Smooth muscle cell (in vitro differentiated cells): ENCODE results near the gene CDKL5. TPM values are rescaled to one million over a fixed set of nuclear protein-coding genes. Genes with fewer than 3 reads are reported as not detected.

Experiments
- DNase-seq: peaks from one replicate; lab custom pipeline; 2025; ENCODE audit not compliant: unreplicated experiment; lab: John Stamatoyannopoulos, UW
- H2AFZ ChIP-seq: fragments of 200-600 bp; sonication (generic); 2 replicates; pipeline ENCODE4 v1.6.0; 2016; ENCODE audit warnings: antibody characterized with exemption, low read depth, mild to moderate bottlenecking
- H3F3A ChIP-seq: fragments of 200-600 bp; sonication (generic); 2 replicates; pipeline ENCODE4 v1.6.0; 2017; ENCODE audit warnings: antibody characterized with exemption, low read depth
- H3K27ac ChIP-seq: fragments of 200-600 bp; sonication (generic); 2 replicates; pipeline ENCODE4 v1.5.1; 2016; ENCODE audit warnings: low read depth, mild to moderate bottlenecking
- H3K27me3 ChIP-seq: fragments of 200-600 bp; sonication (generic); 2 replicates; pipeline ENCODE4 v1.6.1; 2016; ENCODE audit warnings: low read depth, mild to moderate bottlenecking
- H3K36me3 ChIP-seq: fragments of 200-600 bp; sonication (generic); 2 replicates; pipeline ENCODE4 v1.5.1; 2016; ENCODE audit warnings: low read depth
- H3K4me1 ChIP-seq: fragments of 200-600 bp; sonication (generic); 2 replicates; pipeline ENCODE4 v1.5.1; 2016; ENCODE audit warnings: low read depth
- H3K4me2 ChIP-seq: fragments of 200-600 bp; sonication (generic); 2 replicates; pipeline ENCODE4 v1.6.0; 2016; ENCODE audit warnings: mild to moderate bottlenecking
- H3K4me3 ChIP-seq: fragments of 200-600 bp; sonication (generic); 2 replicates; pipeline ENCODE4 v1.5.1; 2016; ENCODE audit warnings: mild to moderate bottlenecking
- H3K79me2 ChIP-seq: fragments of 200-600 bp; sonication (generic); 2 replicates; pipeline ENCODE4 v1.6.0; 2016; ENCODE audit warnings: low read depth, mild to moderate bottlenecking
- H3K9ac ChIP-seq: fragments of 200-600 bp; sonication (generic); 2 replicates; pipeline ENCODE4 v1.6.0; 2016; ENCODE audit warnings: low read depth
- H3K9me3 ChIP-seq: fragments of 200-600 bp; sonication (generic); replicated peaks from 2 replicates; pipeline ENCODE4 v1.5.1; 2016; ENCODE audit warnings: low read depth
- H4K20me1 ChIP-seq: fragments of 200-600 bp; sonication (generic); 2 replicates; pipeline ENCODE4 v1.6.0; 2016; ENCODE audit warnings: low read depth
- CTCF ChIP-seq: fragments of 200-600 bp; sonication (generic); IDR thresholded peaks from 2 replicates; pipeline ENCODE4 v1.5.1; 2017; ENCODE audit warnings: borderline replicate concordance, mild to moderate bottlenecking, antibody characterized with exemption; ENCODE audit not compliant: insufficient read depth, poor library complexity, severe bottlenecking
- WGBS: methylation state at CpG from one replicate; pipeline ENCODE4 v1.1.7; 2016; ENCODE audit warnings: low lambda C conversion rate; 5-methylcytosine and 5-hydroxymethylcytosine counted together
- polyA plus RNA-seq: library from polyadenylated mRNA; unstranded; fragments of >200 nt; fragmentation: Nextera tagmentation; extraction: Ambion mirVana; gene quantifications from 2 replicates; pipeline ENCODE4 v1.2.1, GENCODE V29; 2016
- total RNA-seq: library from RNA; depleted of rRNA; stranded (reverse); fragments of >200 nt; gene quantifications from 2 replicates; pipeline ENCODE4 v1.2.3, GENCODE V29; 2014

Gene CDKL5
- total and polyA plus RNA-seq, 2 experiments from 2014 or later = 3.4 to 14.4 TPM

- no peak overlapping the region for H3K4me3 ChIP-seq
- H3K27ac ChIP-seq = peak overlapping the region; percentile 48
- H3F3A ChIP-seq = no peaks in the 10 kb centered on the region
- H3K79me2 ChIP-seq = no peaks in the 10 kb centered on the region
- H3K4me1 ChIP-seq = no peaks in the 10 kb centered on the region
- H3K36me3 ChIP-seq = no peaks in the 10 kb centered on the region
- no peaks in the 10 kb centered on the region for H4K20me1 ChIP-seq
- TF ChIP-seq CTCF = no peak
- no peak overlapping the region for H2AFZ ChIP-seq
- H3K4me2 ChIP-seq = no peak overlapping the region
- no peak for DNase-seq
- no peak overlapping the region for H3K9ac ChIP-seq
- no peaks in the 10 kb centered on the region for H3K9me3 ChIP-seq
- H3K27me3 ChIP-seq = no peaks in the 10 kb centered on the region
- WGBS = 48% methylated on average over 5 of the region's 5 CpGs
Observed at GRCh38 chrX:18617407-18617750, 192.0 kb downstream of the CDKL5 start.

GRCh38 chrX:18619288-18619687 lies 193.9 kb downstream of the CDKL5 start:
- H3K4me3 ChIP-seq = no peak overlapping the region
- no peaks in the 10 kb centered on the region for H3F3A ChIP-seq
- TF ChIP-seq CTCF = no peak
- WGBS = 89% methylated on average over 2 of the region's 2 CpGs
- H3K9ac ChIP-seq = no peak overlapping the region
- no peaks in the 10 kb centered on the region for H3K27me3 ChIP-seq
- H2AFZ ChIP-seq = no peak overlapping the region
- no peaks in the 10 kb centered on the region for H3K4me1 ChIP-seq
- DNase-seq = no peak
- H4K20me1 ChIP-seq = no peaks in the 10 kb centered on the region
- H3K79me2 ChIP-seq = no peaks in the 10 kb centered on the region
- H3K36me3 ChIP-seq = no peaks in the 10 kb centered on the region
- H3K4me2 ChIP-seq = no peak overlapping the region
- no peaks in the 10 kb centered on the region for H3K9me3 ChIP-seq
- no peak overlapping the region for H3K27ac ChIP-seq

GRCh38 chrX:18620349-18620748 lies 194.9 kb downstream of the CDKL5 start:
- no peaks in the 10 kb centered on the region for H3K4me1 ChIP-seq
- no peak for TF ChIP-seq CTCF
- H3K27me3 ChIP-seq = no peaks in the 10 kb centered on the region

GRCh38 chrX:18624599-18624998 lies 199.2 kb downstream of the CDKL5 start:
- Histone ChIP-seq H3K9ac (no peak overlapping the region), H3K27ac (no peak overlapping the region)

More at GRCh38 chrX:18620349-18620748, 194.9 kb downstream of the CDKL5 start:
- Histone ChIP-seq H3K4me2 (no peak overlapping the region), H3K9ac (no peak overlapping the region), H3K4me3 (no peak overlapping the region), H3F3A (no peaks in the 10 kb centered on the region), H2AFZ (no peak overlapping the region), H3K79me2 (no peaks in the 10 kb centered on the region), H3K36me3 (no peaks in the 10 kb centered on the region), H4K20me1 (no peaks in the 10 kb centered on the region), H3K9me3 (no peaks in the 10 kb centered on the region), H3K27ac (no peak overlapping the region)
- WGBS = 75% methylated on average over 8 of the region's 8 CpGs
- DNase-seq = no peak

More at GRCh38 chrX:18624599-18624998, 199.2 kb downstream of the CDKL5 start:
- H3K4me2 ChIP-seq = no peak overlapping the region
- H4K20me1 ChIP-seq = no peaks in the 10 kb centered on the region
- WGBS = 72% methylated on average over 2 of the region's 2 CpGs
- no peak overlapping the region for H3K4me3 ChIP-seq
- H3K9me3 ChIP-seq = no peaks in the 10 kb centered on the region
- H3K4me1 ChIP-seq = no peaks in the 10 kb centered on the region
- no peaks in the 10 kb centered on the region for H3K27me3 ChIP-seq
- no peak for DNase-seq
- H2AFZ ChIP-seq = no peak overlapping the region
- no peaks in the 10 kb centered on the region for H3K36me3 ChIP-seq
- no peak for TF ChIP-seq CTCF
- H3K79me2 ChIP-seq = no peaks in the 10 kb centered on the region
- H3F3A ChIP-seq = no peaks in the 10 kb centered on the region
